GM21786 (cell line): ENCODE data around the gene DHRS7.
"Not testable (repeated sequence)": the region's sequence is repeated elsewhere in the genome, so short reads cannot be mapped to it uniquely, and the experiment has no call there.

Experiments used
- ATAC-seq: cut with Tn5 transposase; IDR thresholded peaks from one replicate; pipeline ENCODE4 v1.9.1; 2021; ENCODE audit not compliant: unreplicated experiment

Gene DHRS7

GRCh38 chr14:60134702-60135101 lies 30.5 kb downstream of the DHRS7 start:
- ATAC-seq = no peak

- no peak for ATAC-seq
These were observed 31.7 kb downstream of the DHRS7 start for GRCh38 chr14:60133487-60133886.

GRCh38 chr14:60125918-60126317 lies 39.3 kb downstream of the DHRS7 start:
- no peak for ATAC-seq

- no peak for ATAC-seq
These were observed 49.0 kb downstream of the DHRS7 start for GRCh38 chr14:60116181-60116580.

DNA sequence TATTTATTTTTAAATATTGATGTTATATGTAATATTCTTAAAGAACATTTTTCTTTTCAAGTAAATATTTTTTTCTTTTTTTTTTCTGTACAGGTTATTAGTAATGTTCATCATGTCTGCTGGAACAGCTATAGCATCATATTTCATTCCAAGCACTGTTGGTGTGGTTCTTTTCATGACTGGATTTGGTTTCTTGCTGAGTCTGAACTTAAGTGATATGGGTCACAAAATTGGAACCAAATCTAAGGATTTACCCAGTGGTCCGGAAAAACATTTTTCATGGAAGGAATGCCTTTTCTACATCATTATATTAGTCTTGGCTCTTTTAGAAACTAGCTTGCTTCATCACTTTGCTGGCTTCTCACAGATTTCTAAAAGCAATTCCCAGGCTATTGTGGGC lies 50.3 kb downstream of the DHRS7 start:
- no peak for ATAC-seq

DNA sequence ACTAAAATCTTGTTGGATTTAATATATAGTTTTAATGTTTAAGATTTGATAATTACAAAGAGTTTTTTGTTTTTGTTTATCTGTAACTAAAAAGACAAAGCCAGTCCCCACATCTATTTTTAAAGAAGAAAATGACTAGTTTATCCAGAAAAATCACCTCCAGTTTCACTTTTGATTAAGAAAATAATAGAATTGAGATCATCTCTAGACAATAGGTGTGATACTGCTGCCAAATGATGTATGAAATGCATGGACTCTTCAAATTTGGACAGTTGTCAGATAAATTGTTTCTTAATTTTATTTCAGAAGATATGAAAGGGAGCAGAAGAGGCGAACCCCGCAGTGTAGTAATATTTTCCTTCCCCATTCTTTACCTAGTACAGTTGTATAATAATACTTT lies 53.5 kb downstream of the DHRS7 start:
- no peak for ATAC-seq

- ATAC-seq = no peak
These were observed 57.7 kb downstream of the DHRS7 start for GRCh38 chr14:60107477-60107876.

GRCh38 chr14:60106339-60106738 lies 58.9 kb downstream of the DHRS7 start:
- ATAC-seq = no peak

- no peak for ATAC-seq
These were observed 62.8 kb downstream of the DHRS7 start for GRCh38 chr14:60102389-60102788.

GRCh38 chr14:60101786-60102185 lies 63.4 kb downstream of the DHRS7 start:
- ATAC-seq = no peak

DNA sequence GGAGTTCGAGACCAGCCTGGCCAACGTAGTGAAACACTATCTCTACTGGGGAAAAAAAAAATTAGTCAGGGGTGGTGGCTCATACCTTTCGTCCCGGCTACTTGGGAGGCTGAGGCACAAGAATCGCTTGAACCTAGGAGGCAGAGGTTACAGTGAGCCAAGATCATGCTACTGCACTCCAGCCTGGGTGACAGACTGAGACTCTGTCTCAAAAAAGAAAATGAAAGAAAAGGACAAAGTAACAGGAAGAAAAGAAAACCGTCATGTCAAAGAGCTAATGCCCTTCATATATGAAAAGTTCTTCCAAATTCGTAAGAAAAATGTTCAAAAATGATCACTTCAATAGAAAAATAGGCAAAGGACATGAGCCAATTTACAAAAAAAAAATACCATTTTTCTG lies 65.3 kb downstream of the DHRS7 start:
- not testable (repeated sequence) for ATAC-seq

DNA sequence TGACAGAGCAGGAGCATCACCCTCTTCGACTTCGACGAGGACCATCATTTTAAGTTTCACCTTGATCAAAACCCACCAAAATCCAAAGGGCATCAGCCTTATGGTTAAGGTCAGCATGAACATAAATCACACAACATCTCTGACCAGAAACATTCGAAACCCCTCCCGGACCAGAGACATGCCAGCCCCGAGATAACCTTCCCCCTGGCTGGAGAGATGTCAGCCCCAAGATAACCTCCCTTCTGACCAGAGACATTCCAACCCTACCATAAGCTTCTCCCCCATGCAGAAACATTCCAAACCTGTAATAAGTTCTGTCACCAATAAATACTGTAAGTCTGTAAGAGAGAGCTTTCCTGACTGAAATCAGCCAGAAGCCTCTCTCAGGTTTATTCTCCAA lies 67.2 kb downstream of the DHRS7 start:
- no peak for ATAC-seq

DNA sequence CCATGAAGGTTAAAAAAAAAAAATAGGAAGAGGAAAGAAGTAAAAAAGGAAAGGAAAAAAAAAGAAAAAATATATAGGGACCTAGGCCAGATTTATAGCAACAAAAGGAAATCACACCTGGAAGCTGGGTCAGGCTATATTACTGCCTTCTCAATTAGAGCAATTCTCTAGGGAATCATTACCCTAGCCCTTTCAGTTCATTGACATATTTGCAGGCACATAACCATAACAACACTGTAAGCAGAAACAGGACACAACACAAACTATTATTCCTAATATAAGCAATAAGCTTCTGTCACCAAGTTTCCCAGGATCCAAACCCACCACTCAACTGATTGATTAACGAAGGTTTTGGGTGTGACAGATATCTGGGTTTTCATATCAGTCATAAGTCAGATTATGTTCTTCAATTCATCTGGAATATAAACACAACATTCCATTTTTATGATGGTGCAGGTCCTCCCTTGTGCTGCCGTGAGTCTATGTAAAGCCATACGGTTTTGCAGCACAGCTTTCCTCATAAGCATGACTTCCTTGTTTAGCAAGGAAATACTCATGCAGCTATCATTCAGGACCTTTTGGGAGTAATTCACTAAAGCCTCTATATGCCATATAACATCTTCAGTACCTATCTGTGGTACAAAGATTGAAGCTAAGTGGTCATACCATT lies 69.3 kb downstream of the DHRS7 start:
- ATAC-seq = no peak

- no peak for ATAC-seq
These were observed 70.0 kb downstream of the DHRS7 start for GRCh38 chr14:60095231-60095630.

DNA sequence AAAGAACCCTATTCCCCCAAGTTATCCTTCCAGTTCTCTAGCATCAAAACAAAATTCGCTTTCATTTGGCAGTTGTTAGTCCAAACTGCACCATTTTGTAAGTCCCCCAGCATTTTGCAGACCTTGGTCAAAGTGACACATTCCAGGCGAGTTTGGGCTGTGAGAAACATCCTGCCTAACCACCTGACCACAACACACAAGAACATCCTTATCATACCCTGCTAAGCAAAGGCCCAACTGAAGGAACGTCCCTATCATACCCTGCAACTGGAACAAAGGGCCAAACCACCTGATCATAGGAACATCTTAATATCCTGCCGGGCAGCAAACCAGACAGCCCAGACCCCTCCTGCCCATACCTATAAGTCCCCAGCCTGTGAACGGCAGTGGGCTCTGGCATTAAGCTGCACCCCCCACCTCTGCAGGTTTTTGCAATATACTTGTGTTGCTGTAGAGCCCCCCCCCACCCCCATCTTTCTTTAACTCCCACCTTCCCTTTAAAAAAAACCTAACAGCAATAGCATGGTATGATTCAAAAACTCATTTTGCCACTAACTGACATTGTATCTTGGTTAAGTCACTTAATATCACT lies 70.8 kb downstream of the DHRS7 start:
- no peak for ATAC-seq
